SKM-1 (cell line): Measurements from ENCODE around the gene PIGBOS1.
"Not testable (repeated sequence)": the region's sequence is repeated elsewhere in the genome, so short reads cannot be mapped to it uniquely, and the experiment has no call there.

Source experiments
- DNase-seq: peaks from one replicate; lab custom pipeline; 2025; ENCODE audit not compliant: unreplicated experiment; lab: John Stamatoyannopoulos, UW

Gene PIGBOS1

GRCh38 chr15:55297315-55297714 lies 21.6 kb downstream of the PIGBOS1 start:
- no peak for DNase-seq

GRCh38 chr15:55290528-55291057 lies 28.3 kb downstream of the PIGBOS1 start:
- peak; percentile 72 for DNase-seq

- peak; percentile 49 for DNase-seq
These were observed 29.0 kb downstream of the PIGBOS1 start, which contains the start of gene RAB27A for GRCh38 chr15:55289746-55290527. Gene RAB27A (minus strand): TSS chr15:55289813. CDS start chr15:55234934, 54,879 bp downstream.

GRCh38 chr15:55289011-55289745 lies 29.7 kb downstream of the PIGBOS1 start:
- no peak for DNase-seq

- DNase-seq: no peak
These were observed 30.8 kb downstream of the PIGBOS1 start for GRCh38 chr15:55288006-55288717.

GRCh38 chr15:55286442-55287189 lies 32.3 kb downstream of the PIGBOS1 start:
- DNase-seq: not testable (repeated sequence)

- DNase-seq: no peak
These were observed 34.5 kb downstream of the PIGBOS1 start for GRCh38 chr15:55284426-55284825.

GRCh38 chr15:55283379-55284147 lies 35.4 kb downstream of the PIGBOS1 start:
- no peak for DNase-seq

GRCh38 chr15:55282284-55282833 lies 36.6 kb downstream of the PIGBOS1 start:
- DNase-seq: peak; percentile 64

- no peak for DNase-seq
These were observed 37.2 kb downstream of the PIGBOS1 start for GRCh38 chr15:55281517-55282228.

GRCh38 chr15:55280589-55280988 lies 38.3 kb downstream of the PIGBOS1 start:
- DNase-seq: not testable (repeated sequence)

- DNase-seq: peak; percentile 17
These were observed 39.1 kb downstream of the PIGBOS1 start for GRCh38 chr15:55279746-55280351.

GRCh38 chr15:55279100-55279745 lies 39.7 kb downstream of the PIGBOS1 start:
- no peak for DNase-seq

- DNase-seq: no peak
These were observed 41.2 kb downstream of the PIGBOS1 start for GRCh38 chr15:55277715-55278114.

- DNase-seq: peak; percentile 18
These were observed 41.8 kb downstream of the PIGBOS1 start for GRCh38 chr15:55277116-55277564.

- DNase-seq: no peak
These were observed 42.6 kb downstream of the PIGBOS1 start for GRCh38 chr15:55276324-55276723.

GRCh38 chr15:55270291-55270690 lies 48.6 kb downstream of the PIGBOS1 start:
- no peak for DNase-seq

GRCh38 chr15:55268176-55268695 lies 50.7 kb downstream of the PIGBOS1 start:
- DNase-seq: no peak
